Measurements from ENCODE around the gene SLC9A9.
"Not testable (repeated sequence)": the region's sequence is repeated elsewhere in the genome, so short reads cannot be mapped to it uniquely, and the experiment has no call there.

The SLC9A9 gene

DNA sequence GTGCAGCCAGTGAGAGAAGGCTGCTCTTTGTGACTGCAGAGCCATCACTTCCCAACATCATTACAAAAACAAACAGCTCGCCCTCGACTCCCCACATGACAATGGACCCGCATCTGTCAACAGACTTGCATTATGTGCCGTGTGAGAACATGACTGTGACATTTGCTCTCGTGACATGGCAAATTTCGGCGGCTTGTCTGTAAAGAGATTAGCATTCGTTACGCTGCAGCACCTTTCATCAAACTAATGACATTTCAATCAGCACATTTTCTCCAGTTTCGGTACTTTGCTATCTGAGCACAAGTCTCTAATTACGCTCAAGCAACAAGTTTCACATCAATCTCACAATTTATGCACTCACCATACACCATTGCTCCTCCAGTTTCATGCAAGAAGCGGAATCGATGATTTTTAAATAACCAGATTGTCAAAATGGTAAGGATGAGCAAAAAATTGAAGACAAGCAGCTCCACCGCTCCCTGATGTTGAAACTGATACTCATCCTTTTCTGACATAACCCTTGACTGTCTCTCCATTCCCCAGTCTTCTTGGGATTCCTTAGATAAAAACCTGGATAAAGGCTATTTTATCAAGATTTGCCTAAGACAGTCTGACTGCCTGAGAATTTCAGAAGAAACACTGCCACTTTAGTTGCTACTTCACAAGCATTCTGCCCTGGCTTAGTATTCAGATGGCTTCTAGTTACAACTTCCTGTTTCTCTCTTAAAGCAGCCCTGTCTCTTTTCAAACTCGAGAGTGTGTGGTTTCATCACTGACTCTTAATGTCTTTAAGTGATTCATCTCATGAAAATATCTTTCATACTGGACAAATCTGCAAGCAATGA, at the start of gene SLC9A9:
Gene SLC9A9 (minus strand): TSS at position 682 of the 845 bp plus-strand sequence. CDS start 146 bp downstream, at position 536.
- DNase-seq (ENCODE audit: low read depth), result peak; percentile 53

GRCh38 chr3:143897576-143898295, 49.5 kb upstream of the SLC9A9 start:
- no peak for DNase-seq (ENCODE audit: low read depth)

- no peak for DNase-seq (ENCODE audit: low read depth)
Measured at GRCh38 chr3:143896486-143896885, 48.2 kb upstream of the SLC9A9 start.

DNA sequence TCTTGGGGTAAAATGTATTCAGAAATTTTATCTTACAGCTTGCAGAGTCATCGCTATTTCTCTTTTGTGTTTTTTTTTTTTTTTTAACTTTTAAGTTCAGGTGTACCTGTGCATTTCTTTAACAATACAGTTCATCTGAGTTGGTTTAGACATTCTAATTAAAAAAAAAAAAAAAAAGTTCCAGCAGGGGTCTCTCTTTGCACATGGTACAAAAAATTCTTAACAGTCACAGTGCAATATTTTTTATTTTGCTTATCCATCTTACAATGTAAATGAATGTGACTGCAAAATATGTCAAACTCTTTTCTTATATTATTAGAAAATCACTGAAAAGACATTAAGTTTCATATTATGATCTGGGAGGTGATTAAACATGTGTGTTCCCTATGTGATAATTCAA, 47.5 kb upstream of the SLC9A9 start:
- DNase-seq (ENCODE audit: low read depth), result no peak

GRCh38 chr3:143888846-143889245, 40.6 kb upstream of the SLC9A9 start:
- DNase-seq (ENCODE audit: low read depth), result no peak

GRCh38 chr3:143888166-143888565, 39.9 kb upstream of the SLC9A9 start:
- no peak for DNase-seq (ENCODE audit: low read depth)

DNA sequence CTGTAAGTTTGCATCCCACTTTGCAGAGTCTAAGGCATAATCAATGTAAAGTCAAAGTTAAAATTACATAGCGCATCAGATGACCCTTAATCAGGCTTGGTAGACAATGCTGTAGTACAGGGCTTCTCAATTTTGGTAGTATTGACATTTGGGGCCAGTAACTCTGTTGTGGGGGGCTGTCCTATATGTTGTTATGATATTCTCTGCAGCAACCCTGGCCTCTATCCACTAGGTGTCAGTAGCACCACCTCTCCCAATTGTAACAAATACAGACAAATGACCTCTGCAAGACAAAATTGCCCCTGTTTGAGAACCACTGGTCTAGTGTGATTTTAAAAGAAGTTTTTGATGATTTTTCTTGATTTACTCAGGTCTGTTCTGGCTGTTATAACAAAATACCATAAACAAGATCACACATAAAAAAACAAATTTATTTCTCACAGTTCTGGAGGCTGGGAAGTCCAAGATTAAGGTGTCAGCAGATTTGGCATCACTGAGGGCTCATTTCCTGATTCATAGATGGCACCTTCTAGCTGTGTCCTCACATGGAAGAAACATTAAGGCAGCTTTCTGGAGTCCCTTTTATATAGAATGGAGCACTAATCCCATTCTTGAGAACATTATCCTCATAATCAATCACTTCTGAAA, 37.6 kb upstream of the SLC9A9 start:
- DNase-seq (ENCODE audit: low read depth), result no peak

DNA sequence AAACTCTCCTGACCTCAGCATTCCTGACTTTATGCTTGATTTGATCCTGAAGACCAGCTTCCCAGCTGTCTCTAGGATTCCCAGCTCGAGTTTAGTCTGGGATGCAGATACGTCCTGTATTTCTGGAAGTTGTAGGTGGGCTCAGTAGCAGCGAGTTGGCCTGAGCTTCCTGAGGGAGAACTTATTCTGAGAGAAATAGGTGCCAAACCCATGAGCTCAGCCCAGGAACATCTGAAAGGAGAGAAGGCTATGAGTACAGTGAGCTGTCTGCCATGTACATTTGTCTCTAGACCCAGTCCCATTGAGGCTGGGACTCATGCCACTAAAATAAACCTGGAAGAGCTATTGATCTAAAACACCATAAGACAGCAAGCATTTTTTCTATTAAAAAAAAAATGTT, 36.6 kb upstream of the SLC9A9 start:
- DNase-seq (ENCODE audit: low read depth), result no peak

- DNase-seq (ENCODE audit: low read depth), result no peak
Measured at GRCh38 chr3:143883151-143883550, 34.9 kb upstream of the SLC9A9 start.

DNA sequence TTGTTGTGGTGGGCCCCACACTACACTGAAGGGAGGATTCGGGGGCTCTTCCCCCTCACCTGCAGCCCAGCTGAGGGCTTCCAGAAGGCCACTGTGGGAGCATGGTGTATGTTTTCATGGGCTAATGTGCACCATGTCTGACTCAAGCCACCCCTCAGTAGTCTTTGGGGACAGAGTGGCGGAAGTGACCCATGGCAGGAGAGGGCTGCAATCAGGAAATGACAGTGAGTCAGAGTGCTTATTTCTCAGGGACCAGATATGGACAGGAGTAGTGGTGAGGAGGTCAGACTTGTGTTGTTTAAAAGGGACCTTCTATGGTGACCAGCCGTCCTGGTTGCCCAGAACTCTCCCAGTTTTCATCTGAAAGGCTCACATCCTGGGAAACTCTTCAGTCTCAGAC, 32.8 kb upstream of the SLC9A9 start:
- no peak for DNase-seq (ENCODE audit: low read depth)

- no peak for DNase-seq (ENCODE audit: low read depth)
Measured at GRCh38 chr3:143875546-143875945, 27.3 kb upstream of the SLC9A9 start.

- not testable (repeated sequence) for DNase-seq (ENCODE audit: low read depth)
Measured at GRCh38 chr3:143873553-143873952, 25.3 kb upstream of the SLC9A9 start.

- DNase-seq (ENCODE audit: low read depth), result no peak
Measured at GRCh38 chr3:143865302-143865701, 17.0 kb upstream of the SLC9A9 start.

GRCh38 chr3:143859465-143860203, 11.4 kb upstream of the SLC9A9 start:
- DNase-seq (ENCODE audit: low read depth), result no peak

GRCh38 chr3:143856252-143856970, 8.1 kb upstream of the SLC9A9 start:
- no peak for DNase-seq (ENCODE audit: low read depth)

DNA sequence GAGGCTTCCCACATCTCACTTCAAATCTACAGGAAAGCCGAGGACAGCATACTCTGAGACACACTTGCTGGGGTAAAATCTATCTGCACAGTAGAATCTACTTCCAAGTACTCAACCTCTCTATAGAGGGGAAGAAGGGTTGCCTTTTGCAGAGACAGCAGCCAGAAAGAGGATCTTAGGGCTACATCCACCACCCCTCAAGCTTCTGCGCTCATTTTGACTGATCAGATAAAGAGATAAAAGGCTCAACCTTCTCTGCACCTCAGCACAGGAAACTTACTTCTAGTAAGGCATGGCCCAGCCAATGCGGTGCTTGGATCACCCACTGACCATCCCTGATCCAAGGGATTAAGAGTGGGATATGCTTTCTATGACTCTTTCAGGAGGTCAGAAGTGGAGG, 6.9 kb upstream of the SLC9A9 start:
- DNase-seq (ENCODE audit: low read depth), result no peak

DNA sequence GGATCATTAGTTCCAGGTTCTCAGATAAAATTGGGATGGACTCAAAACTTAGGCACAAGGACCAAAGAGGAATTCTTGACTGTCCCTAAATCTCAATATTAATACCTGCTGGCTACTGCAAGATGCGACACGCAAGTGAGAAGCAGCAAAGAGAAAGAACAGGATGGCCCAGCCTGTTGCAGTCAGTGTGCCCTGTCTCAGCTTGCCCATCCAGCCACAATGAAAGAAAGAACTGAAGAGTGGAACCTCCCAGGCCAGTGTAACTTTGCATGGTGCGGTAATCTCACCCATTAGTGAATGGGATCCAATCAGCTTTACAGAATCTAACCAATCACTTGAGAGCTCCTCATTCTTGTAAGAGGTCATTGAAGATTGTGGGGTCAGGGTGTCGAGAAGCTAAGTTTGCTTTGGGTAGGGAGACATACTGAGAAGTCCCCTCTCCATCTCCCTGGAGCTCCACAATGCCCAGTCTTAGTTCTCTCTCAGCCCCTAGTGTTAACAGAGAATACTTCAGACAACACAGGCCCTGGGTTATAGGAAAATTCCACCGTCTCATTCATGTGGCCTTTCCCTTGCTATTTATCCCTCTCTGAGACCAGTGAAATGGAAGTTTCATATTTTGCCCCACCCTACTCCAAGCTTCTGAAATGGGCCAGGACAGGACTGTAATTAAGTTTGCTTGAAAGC, 3.2 kb upstream of the SLC9A9 start:
- no peak for DNase-seq (ENCODE audit: low read depth)

- no peak for DNase-seq (ENCODE audit: low read depth)
Measured at GRCh38 chr3:143850877-143851276, 2.6 kb upstream of the SLC9A9 start.

DNA sequence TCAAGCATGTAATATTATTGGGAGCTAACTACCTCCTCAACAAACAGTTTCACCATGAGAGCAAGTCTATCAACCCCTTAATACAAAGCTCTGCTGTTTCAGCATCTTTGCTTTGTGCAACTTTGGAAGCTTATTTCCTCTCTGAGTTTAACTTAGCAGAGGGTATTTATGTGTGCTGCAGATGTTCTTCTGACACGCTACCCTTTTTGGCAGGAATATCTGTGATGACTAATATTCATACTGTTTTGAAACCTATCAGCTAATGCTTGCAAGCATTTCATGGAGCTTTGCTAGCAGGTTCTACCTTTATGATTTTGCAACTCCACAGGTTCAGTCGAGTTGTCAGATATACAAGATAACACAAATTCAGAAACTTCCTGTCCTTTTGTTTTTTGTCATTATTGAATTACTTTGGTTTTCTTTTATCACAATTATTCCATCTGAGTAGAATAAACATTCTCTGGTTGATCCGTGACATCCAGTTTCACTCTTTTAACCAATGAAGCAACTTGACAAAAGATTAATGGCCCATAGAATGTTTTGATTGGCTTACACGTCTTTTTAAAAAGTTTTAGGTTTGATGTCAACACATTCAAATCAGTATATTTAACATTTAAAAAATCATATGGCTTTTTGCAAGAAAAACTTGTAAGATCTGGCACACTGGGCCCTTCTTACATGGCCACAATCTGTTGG, 1.7 kb upstream of the SLC9A9 start:
- DNase-seq (ENCODE audit: low read depth), result peak; percentile 65

GRCh38 chr3:143848704-143849103, 436 bp upstream of the SLC9A9 start:
- no peak for DNase-seq (ENCODE audit: low read depth)

Data from GM04503 (cell line).